Loucy (cell line): ENCODE data around the gene ADGRD2.

Source experiments
- CTCF ChIP-seq: fragments of 200-600 bp; sonication (generic); conservative IDR thresholded peaks from 2 replicates; pipeline ENCODE4 v1.5.1; 2014; ENCODE audit warnings: mild to moderate bottlenecking, antibody characterized with exemption, low read length
- EZH2phosphoT487 ChIP-seq: fragments of 200-600 bp; IDR thresholded peaks from 2 replicates; pipeline ENCODE4 v1.6.1; 2018; ENCODE audit warnings: antibody characterized with exemption, mild to moderate bottlenecking, moderate library complexity, borderline replicate concordance

- TF ChIP-seq CTCF (no peak), EZH2phosphoT487 (no peak)
These were observed 50.0 kb downstream of the ADGRD2 start for GRCh38 chr9:124500028-124500795.
